CD8-positive, alpha-beta memory T cell (primary cell): ENCODE results near the gene CBARP. TPM values are rescaled to one million over a fixed set of nuclear protein-coding genes. Genes with fewer than 3 reads are reported as not detected.
A peak's percentile ranks its signal among the peaks of the same experiment; 100 is the strongest.

Source experiments
- CTCF ChIA-PET: fragments of 350-600 bp; sonication (Branson Sonifier 250); formaldehyde crosslinking; loops from one replicate; lab custom pipeline; 2021; ENCODE audit warnings: antibody characterized with exemption; lab: Charles Lee
- POLR2A ChIA-PET: fragments of 350-600 bp; sonication (Branson Sonifier 250); formaldehyde crosslinking; loops from one replicate; lab custom pipeline; 2021; ENCODE audit warnings: antibody characterized with exemption; lab: Charles Lee
- DNase-seq, 5 donors: peaks; one replicate each; pipeline versions ENCODE4 v3.0.0 to v3.0.0-alpha.2; 2020 to 2022; ENCODE audit warnings: mixed read lengths in 1 of 5
- H3K27ac ChIP-seq: one replicate; pipeline ENCODE4 v1.7.0; 2013; ENCODE audit warnings: low read depth, mild to moderate bottlenecking, low read length, moderate library complexity
- H3K27me3 ChIP-seq: 2 replicates; pipeline ENCODE4 v1.7.0; 2013; ENCODE audit warnings: low read length, mild to moderate bottlenecking; ENCODE audit not compliant: insufficient read depth, poor library complexity, severe bottlenecking
- H3K36me3 ChIP-seq: 2 replicates; pipeline ENCODE4 v1.7.0; 2013; ENCODE audit warnings: mild to moderate bottlenecking, low read length, moderate library complexity; ENCODE audit not compliant: insufficient read depth
- H3K4me1 ChIP-seq: 2 replicates; pipeline ENCODE4 v1.7.0; 2013; ENCODE audit warnings: mild to moderate bottlenecking, low read length, moderate library complexity; ENCODE audit not compliant: insufficient read depth
- H3K4me3 ChIP-seq: 2 replicates; pipeline ENCODE4 v1.7.0; 2013; ENCODE audit warnings: mild to moderate bottlenecking, low read length
- H3K9me3 ChIP-seq: 2 replicates; pipeline ENCODE4 v1.7.0; 2013; ENCODE audit warnings: mild to moderate bottlenecking, low read length
- H3K27ac Mint-ChIP-seq, 8 donors: one replicate each; pipeline ENCODE4 v1.8.0; 2020 to 2021; ENCODE audit warnings: mixed read lengths in 8 of 8, mild to moderate bottlenecking in 6 of 8, inconsistent platforms in 3 of 8, moderate library complexity in 3 of 8
- H3K27me3 Mint-ChIP-seq, 2 donors: one replicate each; pipeline ENCODE4 v1.8.0; 2020 to 2021; ENCODE audit warnings: mixed read lengths in 2 of 2, mild to moderate bottlenecking in 1 of 2, moderate library complexity in 1 of 2
- H3K36me3 Mint-ChIP-seq, 3 donors: one replicate each; pipeline ENCODE4 v1.8.0; 2020 to 2021; ENCODE audit warnings: mixed read lengths in 3 of 3, inconsistent platforms in 1 of 3, mild to moderate bottlenecking in 1 of 3
- H3K4me1 Mint-ChIP-seq, 3 donors: one replicate each; pipeline ENCODE4 v1.8.0; 2020 to 2021; ENCODE audit warnings: mixed read lengths in 3 of 3, inconsistent platforms in 1 of 3, mild to moderate bottlenecking in 1 of 3
- H3K4me3 Mint-ChIP-seq, 7 donors: one replicate each; pipeline ENCODE4 v1.8.0; 2020 to 2021; ENCODE audit warnings: mixed read lengths in 7 of 7, mild to moderate bottlenecking in 6 of 7, moderate library complexity in 4 of 7, inconsistent platforms in 2 of 7
- H3K9me3 Mint-ChIP-seq, 5 donors: one replicate each; pipeline ENCODE4 v1.8.0; 2020 to 2022; ENCODE audit warnings: mixed read lengths in 5 of 5, mild to moderate bottlenecking in 3 of 5, moderate library complexity in 2 of 5, inconsistent platforms in 1 of 5
- polyA plus RNA-seq: library from polyadenylated mRNA; unstranded; fragments of 300-500 nt; fragmentation: Illumina TruSeq; gene quantifications from one replicate; pipeline ENCODE4 v1.2.3, GENCODE V29; 2021
- total RNA-seq, 2 experiments: library from RNA; stranded (reverse); gene quantifications; one replicate each; pipeline ENCODE4 v1.2.3, GENCODE V29; 2021

Gene CBARP
- total and polyA plus RNA-seq, 3 experiments from 2014 or later, result 0.22 to 0.80 TPM; not detected in 1

- Histone ChIP-seq H3K27me3 (no peaks in the 10 kb centered on the region), H3K4me3 (no peak overlapping the region), H3K4me1 (no peaks in the 10 kb centered on the region), H3K9me3 (no peaks in the 10 kb centered on the region), H3K27ac (no peak overlapping the region), H3K36me3 (no peaks in the 10 kb centered on the region)
- peaks cover 0 to 4% (median 0%) of the 10 kb centered on the region in 3 donors for H3K36me3 Mint-ChIP-seq
- H3K27ac Mint-ChIP-seq, result peak overlapping the region in 5 of 8 donors; percentile 35 to 78 (median 55)
- CTCF ChIA-PET, result interaction anchor here (0.9 to 1.2 kb wide), 2 partner anchors 34 to 118 kb away, joined by 3 to 4 read pairs; no protein-coding TSS in a partner anchor
- H3K27me3 Mint-ChIP-seq, result peaks cover 0 to 1% of the 10 kb centered on the region in 2 donors
- H3K9me3 Mint-ChIP-seq, result no peaks in the 10 kb centered on the region
- H3K4me3 Mint-ChIP-seq, result peak overlapping the region in 1 of 7 donors; percentile 68
- no peak for DNase-seq
- POLR2A ChIA-PET, result interaction anchor here (1.0 kb wide), 1 partner anchor 37 kb away, joined by 3 read pairs; the partner anchor contains the start of gene CIRBP
- peaks cover 0 to 4% (median 0%) of the 10 kb centered on the region in 3 donors for H3K4me1 Mint-ChIP-seq
These were observed 5.8 kb downstream of the CBARP start for GRCh38 chr19:1231729-1232637.

- no peak overlapping the region for H3K27ac ChIP-seq
- POLR2A ChIA-PET, result no interaction called here
- H3K36me3 Mint-ChIP-seq, result peaks cover 0 to 4% (median 0%) of the 10 kb centered on the region in 3 donors
- CTCF ChIA-PET, result no interaction called here
- no peak overlapping the region for H3K4me3 Mint-ChIP-seq
- H3K4me3 ChIP-seq, result no peak overlapping the region
- peaks cover 0 to 1% of the 10 kb centered on the region in 2 donors for H3K27me3 Mint-ChIP-seq
- no peaks in the 10 kb centered on the region for H3K9me3 Mint-ChIP-seq
- DNase-seq, result no peak
- no peaks in the 10 kb centered on the region for H3K36me3 ChIP-seq
- no peak overlapping the region for H3K27ac Mint-ChIP-seq
- no peaks in the 10 kb centered on the region for H3K27me3 ChIP-seq
- H3K4me1 ChIP-seq, result no peaks in the 10 kb centered on the region
- peaks cover 0 to 4% (median 0%) of the 10 kb centered on the region in 3 donors for H3K4me1 Mint-ChIP-seq
- H3K9me3 ChIP-seq, result no peaks in the 10 kb centered on the region
These were observed 6.9 kb downstream of the CBARP start for GRCh38 chr19:1230783-1231489.

GRCh38 chr19:1229924-1230782, 7.7 kb downstream of the CBARP start:
- CTCF ChIA-PET, result no interaction called here

GRCh38 chr19:1229056-1229923, 8.5 kb downstream of the CBARP start:
- Mint-ChIP-seq H3K4me3 (no peak overlapping the region), H3K4me1 (peaks cover 0 to 4% (median 0%) of the 10 kb centered on the region in 3 donors), H3K9me3 (no peaks in the 10 kb centered on the region), H3K27ac (no peak overlapping the region), H3K36me3 (peaks cover 0 to 4% (median 0%) of the 10 kb centered on the region in 3 donors), H3K27me3 (no peaks in the 10 kb centered on the region)
- H3K27ac ChIP-seq, result no peak overlapping the region
- no peaks in the 10 kb centered on the region for H3K27me3 ChIP-seq
- no peaks in the 10 kb centered on the region for H3K4me1 ChIP-seq
- no peak overlapping the region for H3K4me3 ChIP-seq
- no peaks in the 10 kb centered on the region for H3K36me3 ChIP-seq
- no peak for DNase-seq
- no peaks in the 10 kb centered on the region for H3K9me3 ChIP-seq
- ChIA-PET POLR2A (no interaction called here), CTCF (no interaction called here)

More at GRCh38 chr19:1229924-1230782, 7.7 kb downstream of the CBARP start:
- no peaks in the 10 kb centered on the region for H3K9me3 Mint-ChIP-seq
- H3K4me3 Mint-ChIP-seq, result no peak overlapping the region
- POLR2A ChIA-PET, result no interaction called here
- H3K4me3 ChIP-seq, result no peak overlapping the region
- no peak overlapping the region for H3K27ac Mint-ChIP-seq
- peaks cover 0 to 4% (median 0%) of the 10 kb centered on the region in 3 donors for H3K4me1 Mint-ChIP-seq
- no peaks in the 10 kb centered on the region for H3K4me1 ChIP-seq
- H3K9me3 ChIP-seq, result no peaks in the 10 kb centered on the region
- no peaks in the 10 kb centered on the region for H3K27me3 ChIP-seq
- DNase-seq, result peak in 1 of 5 donors; percentile 46
- no peaks in the 10 kb centered on the region for H3K36me3 ChIP-seq
- H3K27ac ChIP-seq, result no peak overlapping the region
- H3K36me3 Mint-ChIP-seq, result peaks cover 0 to 4% (median 0%) of the 10 kb centered on the region in 3 donors
- no peaks in the 10 kb centered on the region for H3K27me3 Mint-ChIP-seq

GRCh38 chr19:1228161-1228957, 9.4 kb downstream of the CBARP start:
- CTCF ChIA-PET, result no interaction called here
- no peaks in the 10 kb centered on the region for H3K9me3 ChIP-seq
- Mint-ChIP-seq H3K4me1 (peaks cover 0 to 4% (median 0%) of the 10 kb centered on the region in 3 donors), H3K27ac (no peak overlapping the region), H3K27me3 (no peaks in the 10 kb centered on the region), H3K36me3 (peaks cover 0 to 4% (median 0%) of the 10 kb centered on the region in 3 donors), H3K9me3 (no peaks in the 10 kb centered on the region), H3K4me3 (no peak overlapping the region)
- H3K27me3 ChIP-seq, result no peaks in the 10 kb centered on the region
- no peaks in the 10 kb centered on the region for H3K4me1 ChIP-seq
- H3K27ac ChIP-seq, result no peak overlapping the region
- no peak overlapping the region for H3K4me3 ChIP-seq
- no peaks in the 10 kb centered on the region for H3K36me3 ChIP-seq
- POLR2A ChIA-PET, result interaction anchor here (0.6 to 0.7 kb wide), 2 partner anchors 17 to 510 kb away, joined by 3 read pairs; no protein-coding TSS in a partner anchor
- DNase-seq, result no peak

GRCh38 chr19:1227304-1228054, 10.3 kb downstream of the CBARP start:
- Mint-ChIP-seq H3K4me3 (no peak overlapping the region), H3K27me3 (no peaks in the 10 kb centered on the region), H3K9me3 (no peaks in the 10 kb centered on the region), H3K4me1 (peaks cover 0 to 3% (median 0%) of the 10 kb centered on the region in 3 donors), H3K36me3 (peaks cover 0 to 7% (median 0%) of the 10 kb centered on the region in 3 donors), H3K27ac (peak overlapping the region in 1 of 8 donors; percentile 29)
- Histone ChIP-seq H3K27me3 (no peaks in the 10 kb centered on the region), H3K36me3 (no peaks in the 10 kb centered on the region), H3K4me3 (no peak overlapping the region), H3K27ac (no peak overlapping the region), H3K4me1 (no peaks in the 10 kb centered on the region), H3K9me3 (no peaks in the 10 kb centered on the region)
- no peak for DNase-seq
- ChIA-PET POLR2A (interaction anchor here (0.6 to 0.7 kb wide), 2 partner anchors 18 to 509 kb away, joined by 3 read pairs; no protein-coding TSS in a partner anchor), CTCF (no interaction called here)
